SKM-1 (cell line): ENCODE results near the gene METTL27.
A peak's percentile ranks its signal among the peaks of the same experiment; 100 is the strongest.
"Not testable (repeated sequence)": the region's sequence is repeated elsewhere in the genome, so short reads cannot be mapped to it uniquely, and the experiment has no call there.

Experiments
- DNase-seq: peaks from one replicate; lab custom pipeline; 2025; ENCODE audit not compliant: unreplicated experiment; lab: John Stamatoyannopoulos, UW

The METTL27 gene

GRCh38 chr7:73821597-73822285 lies 20.6 kb downstream of the METTL27 start:
- DNase-seq, result not testable (repeated sequence)

GRCh38 chr7:73820013-73820412 lies 22.3 kb downstream of the METTL27 start:
- DNase-seq, result no peak

- DNase-seq, result no peak
These were observed 25.2 kb downstream of the METTL27 start for GRCh38 chr7:73817121-73817520.

GRCh38 chr7:73815436-73815835 lies 26.9 kb downstream of the METTL27 start:
- no peak for DNase-seq

GRCh38 chr7:73812996-73813395 lies 29.3 kb downstream of the METTL27 start:
- no peak for DNase-seq

- peak; percentile 45 for DNase-seq
These were observed 30.6 kb downstream of the METTL27 start for GRCh38 chr7:73811760-73812168.

- no peak for DNase-seq
These were observed 31.3 kb downstream of the METTL27 start for GRCh38 chr7:73810998-73811360.

- no peak for DNase-seq
These were observed 32.8 kb downstream of the METTL27 start for GRCh38 chr7:73809467-73809951.

GRCh38 chr7:73802459-73802858 lies 39.9 kb downstream of the METTL27 start:
- no peak for DNase-seq

GRCh38 chr7:73801577-73801976 lies 40.7 kb downstream of the METTL27 start:
- no peak for DNase-seq

GRCh38 chr7:73799282-73800141 lies 42.8 kb downstream of the METTL27 start:
- DNase-seq, result no peak

GRCh38 chr7:73797176-73797575 lies 45.1 kb downstream of the METTL27 start:
- not testable (repeated sequence) for DNase-seq

- not testable (repeated sequence) for DNase-seq
These were observed 45.7 kb downstream of the METTL27 start for GRCh38 chr7:73796656-73797055.

- not testable (repeated sequence) for DNase-seq
These were observed 47.1 kb downstream of the METTL27 start for GRCh38 chr7:73795188-73795587.

GRCh38 chr7:73791170-73791690 lies 51.1 kb downstream of the METTL27 start:
- DNase-seq, result not testable (repeated sequence)

- no peak for DNase-seq
These were observed 53.3 kb downstream of the METTL27 start for GRCh38 chr7:73789051-73789450.

GRCh38 chr7:73787786-73788048 lies 54.6 kb downstream of the METTL27 start:
- not testable (repeated sequence) for DNase-seq

GRCh38 chr7:73786588-73786987 lies 55.7 kb downstream of the METTL27 start:
- DNase-seq, result no peak
